DOHH2 (cell line): ENCODE data around the gene CYP17A1.

Source experiments
- H3F3A ChIP-seq: fragments of 200-600 bp; sonication (generic), shearing (Covaris generic); 2 replicates; pipeline ENCODE4 v1.6.0; 2016; ENCODE audit warnings: antibody characterized with exemption, mild to moderate bottlenecking; ENCODE audit not compliant: control insufficient read depth, insufficient read depth
- H3K27ac ChIP-seq: fragments of 200-600 bp; sonication (generic); 2 replicates; pipeline ENCODE4 v1.5.1; 2014; ENCODE audit warnings: low read depth, mild to moderate bottlenecking, low read length, moderate library complexity
- H3K27me3 ChIP-seq: fragments of 200-600 bp; sonication (generic); 2 replicates; pipeline ENCODE4 v1.6.1; 2014; ENCODE audit warnings: mild to moderate bottlenecking, low read length, mixed read lengths; ENCODE audit not compliant: control insufficient read depth
- H3K36me3 ChIP-seq: fragments of 200-600 bp; sonication (generic); 2 replicates; pipeline ENCODE4 v1.6.1; 2014; ENCODE audit warnings: mild to moderate bottlenecking, low read length, moderate library complexity, mixed read lengths; ENCODE audit not compliant: control insufficient read depth
- H3K4me1 ChIP-seq: fragments of 200-600 bp; sonication (generic); 2 replicates; pipeline ENCODE4 v1.6.1; 2014; ENCODE audit warnings: mild to moderate bottlenecking, low read length, mixed read lengths; ENCODE audit not compliant: control insufficient read depth
- H3K4me2 ChIP-seq: fragments of 200-600 bp; sonication (generic); 2 replicates; pipeline ENCODE4 v1.6.0; 2014; ENCODE audit warnings: mild to moderate bottlenecking, low read length, moderate library complexity
- H3K4me3 ChIP-seq: fragments of 200-600 bp; sonication (generic); 2 replicates; pipeline ENCODE4 v1.5.1; 2014; ENCODE audit warnings: mild to moderate bottlenecking, low read length, mixed read lengths
- H3K79me2 ChIP-seq: fragments of 200-600 bp; sonication (generic); 2 replicates; pipeline ENCODE4 v1.6.1; 2014; ENCODE audit warnings: mild to moderate bottlenecking, low read length, mixed read lengths; ENCODE audit not compliant: control insufficient read depth
- H3K9me2 ChIP-seq: fragments of 200-600 bp; sonication (generic); replicated peaks from 2 replicates; pipeline ENCODE4 v1.6.1; 2014; ENCODE audit warnings: mild to moderate bottlenecking, low read length, mixed read lengths; ENCODE audit not compliant: control insufficient read depth
- H3K9me3 ChIP-seq: fragments of 200-600 bp; sonication (generic); 2 replicates; pipeline ENCODE4 v1.6.1; 2014; ENCODE audit warnings: antibody characterized with exemption, low read length, mixed read lengths; ENCODE audit not compliant: control insufficient read depth, insufficient read depth
- H4K20me1 ChIP-seq: fragments of 200-600 bp; sonication (generic); 2 replicates; pipeline ENCODE4 v1.6.0; 2014; ENCODE audit warnings: low read depth, mild to moderate bottlenecking, antibody characterized with exemption, low read length, moderate library complexity; ENCODE audit not compliant: control insufficient read depth, insufficient read depth
- CTCF ChIP-seq: fragments of 200-600 bp; sonication (generic); IDR thresholded peaks from one replicate; pipeline ENCODE4 v1.5.1; 2014; ENCODE audit warnings: antibody characterized with exemption, mild to moderate bottlenecking, low read depth, low read length; ENCODE audit not compliant: poor library complexity, severe bottlenecking
- EZH2phosphoT487 ChIP-seq: fragments of 200-600 bp; sonication (generic); IDR thresholded peaks from 2 replicates; pipeline ENCODE4 v1.6.1; 2017; ENCODE audit warnings: borderline replicate concordance, mild to moderate bottlenecking, antibody characterized with exemption, low read length, moderate library complexity, mixed read lengths

Gene CYP17A1

GRCh38 chr10:102832248-102832647, 5.0 kb downstream of the CYP17A1 start:
- no peak overlapping the region for H3K4me2 ChIP-seq
- H3K36me3 ChIP-seq = no peaks in the 10 kb centered on the region
- H3K27me3 ChIP-seq = peaks cover 3% of the 10 kb centered on the region; the same call in 1 of the 2 replicates
- H3K79me2 ChIP-seq = no peaks in the 10 kb centered on the region
- no peaks in the 10 kb centered on the region for H4K20me1 ChIP-seq
- no peaks in the 10 kb centered on the region for H3K9me3 ChIP-seq
- no peak for TF ChIP-seq CTCF
- TF ChIP-seq EZH2phosphoT487 = no peak
- H3F3A ChIP-seq = no peaks in the 10 kb centered on the region
- no peak overlapping the region for H3K4me3 ChIP-seq
- no peaks in the 10 kb centered on the region for H3K9me2 ChIP-seq
- no peaks in the 10 kb centered on the region for H3K4me1 ChIP-seq
- no peak overlapping the region for H3K27ac ChIP-seq

- Histone ChIP-seq H3K4me3 (no peak overlapping the region), H3K9me2 (no peaks in the 10 kb centered on the region), H4K20me1 (no peaks in the 10 kb centered on the region), H3K4me2 (no peak overlapping the region), H3K4me1 (no peaks in the 10 kb centered on the region), H3F3A (no peaks in the 10 kb centered on the region), H3K27ac (no peak overlapping the region), H3K9me3 (no peaks in the 10 kb centered on the region), H3K36me3 (no peaks in the 10 kb centered on the region), H3K27me3 (peaks cover 3% of the 10 kb centered on the region; the same call in 1 of the 2 replicates), H3K79me2 (no peaks in the 10 kb centered on the region)
- TF ChIP-seq CTCF (no peak), EZH2phosphoT487 (no peak)
These were observed 5.7 kb downstream of the CYP17A1 start for GRCh38 chr10:102831322-102832071.

GRCh38 chr10:102827597-102827975, 9.6 kb downstream of the CYP17A1 start:
- Histone ChIP-seq H4K20me1 (no peaks in the 10 kb centered on the region), H3K27ac (no peak overlapping the region), H3F3A (no peaks in the 10 kb centered on the region), H3K4me3 (no peak overlapping the region), H3K27me3 (peaks cover 3% of the 10 kb centered on the region; the same call in 1 of the 2 replicates), H3K36me3 (no peaks in the 10 kb centered on the region), H3K79me2 (no peaks in the 10 kb centered on the region), H3K9me2 (no peaks in the 10 kb centered on the region), H3K9me3 (no peaks in the 10 kb centered on the region), H3K4me1 (no peaks in the 10 kb centered on the region), H3K4me2 (no peak overlapping the region)
- TF ChIP-seq EZH2phosphoT487 (no peak), CTCF (no peak)
